H9 (cell line): ENCODE data around the gene AFAP1L1. TPM values are rescaled to one million over a fixed set of nuclear protein-coding genes. Genes with fewer than 3 reads are reported as not detected.

Source experiments
- DNase-seq: peaks from one replicate; pipeline ENCODE4 v3.0.0-alpha.2; 2017
- H2AFZ ChIP-seq: one replicate; pipeline ENCODE4 v1.6.1; 2013; ENCODE audit warnings: mild to moderate bottlenecking, low read length, control low read depth, moderate library complexity
- H2AK5ac ChIP-seq: 2 replicates; pipeline ENCODE4 v1.6.1; 2013; ENCODE audit warnings: low read length, control low read depth, mixed read lengths; ENCODE audit not compliant: insufficient read length
- H2BK120ac ChIP-seq: one replicate; pipeline ENCODE4 v1.6.1; 2013; ENCODE audit warnings: low read depth, mild to moderate bottlenecking, low read length, control low read depth, inconsistent platforms; ENCODE audit not compliant: poor library complexity, severe bottlenecking
- H2BK12ac ChIP-seq: 2 replicates; pipeline ENCODE4 v1.6.1; 2013; ENCODE audit warnings: low read length, control low read depth, mixed read lengths, low read depth; ENCODE audit not compliant: insufficient read length
- H2BK15ac ChIP-seq: 2 replicates; pipeline ENCODE4 v1.6.1; 2013; ENCODE audit warnings: low read depth, low read length, control low read depth
- H2BK20ac ChIP-seq: one replicate; pipeline ENCODE4 v1.6.1; 2013; ENCODE audit warnings: low read depth, mild to moderate bottlenecking, low read length, control low read depth, inconsistent platforms; ENCODE audit not compliant: poor library complexity, severe bottlenecking
- H2BK5ac ChIP-seq: 2 replicates; pipeline ENCODE4 v1.6.1; 2013; ENCODE audit warnings: low read length, control low read depth, mixed read lengths; ENCODE audit not compliant: insufficient read length
- H3K14ac ChIP-seq: 2 replicates; pipeline ENCODE4 v1.6.1; 2013; ENCODE audit warnings: low read length, control low read depth; ENCODE audit not compliant: insufficient read depth
- H3K18ac ChIP-seq: 2 replicates; pipeline ENCODE4 v1.6.1; 2013; ENCODE audit warnings: low read depth, mild to moderate bottlenecking, mixed read lengths, low read length, control low read depth; ENCODE audit not compliant: insufficient read length
- H3K23ac ChIP-seq: 2 replicates; pipeline ENCODE4 v1.6.1; 2013; ENCODE audit warnings: low read length, control low read depth, mixed read lengths, low read depth; ENCODE audit not compliant: insufficient read length
- H3K23me2 ChIP-seq: 2 replicates; pipeline ENCODE4 v1.6.1; 2013; ENCODE audit warnings: low read depth, mild to moderate bottlenecking, mixed read lengths, low read length, control low read depth; ENCODE audit not compliant: insufficient read length, poor library complexity, severe bottlenecking
- H3K27ac ChIP-seq: 2 replicates; pipeline ENCODE4 v1.5.1; 2013; ENCODE audit warnings: low read length, control low read depth, mixed read lengths, low read depth; ENCODE audit not compliant: insufficient read length
- H3K27me3 ChIP-seq: 2 replicates; pipeline ENCODE4 v1.6.1; 2013; ENCODE audit warnings: low read length, control low read depth, inconsistent platforms; ENCODE audit not compliant: insufficient read depth
- H3K4ac ChIP-seq: 2 replicates; pipeline ENCODE4 v1.6.1; 2013; ENCODE audit warnings: low read depth, mild to moderate bottlenecking, control low read depth, inconsistent platforms, low read length, moderate library complexity
- H3K4me1 ChIP-seq: 2 replicates; pipeline ENCODE4 v1.6.1; 2013; ENCODE audit warnings: low read length, control low read depth, inconsistent platforms; ENCODE audit not compliant: insufficient read depth
- H3K4me2 ChIP-seq: 2 replicates; pipeline ENCODE4 v1.6.1; 2013; ENCODE audit warnings: low read length, control low read depth, mixed read lengths; ENCODE audit not compliant: insufficient read length, insufficient read depth
- H3K56ac ChIP-seq: 2 replicates; pipeline ENCODE4 v1.6.1; 2013; ENCODE audit warnings: low read depth, mild to moderate bottlenecking, mixed read lengths, low read length, control low read depth; ENCODE audit not compliant: insufficient read length
- H3K79me1 ChIP-seq: 2 replicates; pipeline ENCODE4 v1.6.1; 2013; ENCODE audit warnings: low read depth, mild to moderate bottlenecking, moderate library complexity, low read length, control low read depth, inconsistent platforms; ENCODE audit not compliant: insufficient read depth, poor library complexity, severe bottlenecking
- H3K79me2 ChIP-seq: 2 replicates; pipeline ENCODE4 v1.6.1; 2013; ENCODE audit warnings: low read length, control low read depth, inconsistent platforms; ENCODE audit not compliant: insufficient read depth
- H3K9ac ChIP-seq: 2 replicates; pipeline ENCODE4 v1.6.1; 2013; ENCODE audit warnings: low read length, control low read depth, mixed read lengths; ENCODE audit not compliant: insufficient read length; ENCODE audit errors: extremely low read depth
- H3K9me3 ChIP-seq: one replicate; pipeline ENCODE4 v1.6.1; 2013; ENCODE audit warnings: low read depth, low read length, inconsistent platforms; ENCODE audit not compliant: control insufficient read depth
- H3T11ph ChIP-seq: one replicate; pipeline ENCODE4 v1.6.1; 2013; ENCODE audit warnings: mild to moderate bottlenecking, low read length, control low read depth, inconsistent platforms
- H4K20me1 ChIP-seq: one replicate; pipeline ENCODE4 v1.6.1; 2013; ENCODE audit not compliant: control insufficient read depth, insufficient read length, insufficient read depth
- H4K5ac ChIP-seq: 2 replicates; pipeline ENCODE4 v1.6.1; 2013; ENCODE audit warnings: low read depth, mild to moderate bottlenecking, mixed read lengths, low read length, control low read depth; ENCODE audit not compliant: insufficient read length
- H4K8ac ChIP-seq: replicated peaks from 2 replicates; pipeline ENCODE4 v1.6.1; 2013; ENCODE audit warnings: low read length, control low read depth, mixed read lengths, low read depth; ENCODE audit not compliant: insufficient read length
- H4K91ac ChIP-seq: 2 replicates; pipeline ENCODE4 v1.6.1; 2013; ENCODE audit warnings: low read depth, mild to moderate bottlenecking, moderate library complexity, mixed read lengths, low read length, control low read depth; ENCODE audit not compliant: insufficient read length
- H3K27ac Mint-ChIP-seq, 3 experiments: 2 replicates in 2 of 3; 3 replicates in 1 of 3; pipeline ENCODE4 v1.8.0; 2020 to 2021; ENCODE audit warnings: mixed read lengths in 3 of 3, mild to moderate bottlenecking in 1 of 3, moderate library complexity in 1 of 3
- H3K27me3 Mint-ChIP-seq: 2 replicates; pipeline ENCODE4 v1.8.0; 2021; ENCODE audit warnings: low read depth, mild to moderate bottlenecking, moderate library complexity, mixed read lengths
- H3K36me3 Mint-ChIP-seq, 3 experiments: 2 replicates in 2 of 3; 3 replicates in 1 of 3; pipeline ENCODE4 v1.8.0; 2020 to 2021; ENCODE audit warnings: low read depth in 3 of 3, mixed read lengths in 3 of 3; ENCODE audit not compliant: insufficient read depth in 1 of 3
- H3K4me1 Mint-ChIP-seq, 2 experiments: 2 replicates each; pipeline ENCODE4 v1.8.0; 2020; ENCODE audit warnings: mixed read lengths in 2 of 2
- H3K4me3 Mint-ChIP-seq, 2 experiments: 2 replicates in 1 of 2; 3 replicates in 1 of 2; pipeline ENCODE4 v1.8.0; 2020 to 2021; ENCODE audit warnings: mild to moderate bottlenecking in 2 of 2, mixed read lengths in 2 of 2, moderate library complexity in 1 of 2
- H3K9me3 Mint-ChIP-seq, 2 experiments: 2 replicates in 1 of 2; 3 replicates in 1 of 2; pipeline ENCODE4 v1.8.0; 2020; ENCODE audit warnings: mild to moderate bottlenecking in 2 of 2, mixed read lengths in 2 of 2, moderate library complexity in 1 of 2
- WGBS: extraction: QIAGEN DNeasy Blood & Tissue Kit; methylation state at CpG from one replicate; pipeline ENCODE4 v1.1.7; 2013; ENCODE audit warnings: missing lambda C conversion rate, low lambda C conversion rate, mixed read lengths; ENCODE audit not compliant: insufficient read length; ENCODE audit errors: extremely low coverage; 5-methylcytosine and 5-hydroxymethylcytosine counted together
- total RNA-seq: library from RNA; stranded (reverse); gene quantifications from 2 replicates; pipeline ENCODE4 v1.2.1, GENCODE V29; 2021
- TF ChIP-seq, protein P1 (sequence below): fragments of 200-600 bp; sonication (generic); conservative IDR thresholded peaks from 3 replicates; pipeline ENCODE4 v1.8.0; 2021; ENCODE audit warnings: antibody characterized with exemption, mild to moderate bottlenecking

Gene AFAP1L1
- total RNA-seq, 1 experiment from 2014 or later: 1.8 TPM

DNA sequence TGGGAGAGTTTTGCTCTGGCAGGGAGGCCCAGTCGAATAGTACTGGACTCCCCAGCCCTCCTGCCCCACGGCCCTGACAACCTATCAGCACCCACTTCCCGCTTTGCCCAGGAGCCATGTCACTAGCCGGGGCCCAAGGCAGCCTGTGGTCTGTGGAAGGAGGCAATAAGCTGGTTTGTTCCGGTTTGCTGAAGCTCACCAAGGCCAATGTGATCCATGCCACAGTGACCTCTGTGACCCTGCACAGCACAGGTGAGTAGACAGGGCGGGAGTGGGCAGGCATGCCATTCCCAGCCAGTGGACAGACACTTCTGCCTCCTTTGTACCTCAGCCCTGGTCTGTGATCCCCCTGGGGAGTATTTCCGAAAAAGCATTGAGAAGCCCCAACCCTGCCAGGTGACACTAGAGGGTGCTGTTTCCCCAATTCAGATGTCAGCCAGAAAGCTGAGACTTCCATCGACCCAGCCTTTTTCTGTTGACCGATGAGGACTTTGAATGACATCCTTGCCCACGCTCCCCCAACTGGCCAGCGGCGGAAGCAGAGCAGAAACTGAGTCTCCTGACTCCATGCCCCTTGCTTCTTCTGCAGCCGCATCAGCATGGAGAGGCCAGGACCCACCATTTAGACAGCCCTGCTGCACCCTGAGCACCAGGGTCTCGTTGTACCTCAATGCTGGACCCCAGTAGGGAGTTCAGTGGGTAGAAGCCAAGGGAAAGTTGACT, 95.8 kb downstream of the AFAP1L1 start:
- H4K20me1 ChIP-seq: no peaks in the 10 kb centered on the region
- H2BK12ac ChIP-seq: no peak overlapping the region
- WGBS: no CpG with 5 or more reads among the region's 14 CpGs
- no peaks in the 10 kb centered on the region for H3K27me3 ChIP-seq
- H2AK5ac ChIP-seq: no peak overlapping the region
- no peaks in the 10 kb centered on the region for H3K79me1 ChIP-seq
- H2BK120ac ChIP-seq: no peak overlapping the region
- no peak overlapping the region for H3K18ac ChIP-seq
- no peaks in the 10 kb centered on the region for H3K4me1 ChIP-seq
- H4K5ac ChIP-seq: no peak overlapping the region
- no peak overlapping the region for H3K4me3 Mint-ChIP-seq
- no peak overlapping the region for H2BK20ac ChIP-seq
- H3K9me3 ChIP-seq: no peaks in the 10 kb centered on the region
- no peak overlapping the region for H3T11ph ChIP-seq
- H3K23ac ChIP-seq: no peak overlapping the region
- H3K23me2 ChIP-seq: no peaks in the 10 kb centered on the region
- no peaks in the 10 kb centered on the region for H3K79me2 ChIP-seq
- no peak overlapping the region for H3K27ac ChIP-seq
- no peak overlapping the region for H3K4me2 ChIP-seq
- no peak overlapping the region for H4K91ac ChIP-seq
- H3K4me1 Mint-ChIP-seq: peaks cover 13 to 17% of the 10 kb centered on the region in 2 experiments
- no peak overlapping the region; a peak in 1 of 7 replicates for H3K27ac Mint-ChIP-seq
- TF ChIP-seq, protein P1, sequence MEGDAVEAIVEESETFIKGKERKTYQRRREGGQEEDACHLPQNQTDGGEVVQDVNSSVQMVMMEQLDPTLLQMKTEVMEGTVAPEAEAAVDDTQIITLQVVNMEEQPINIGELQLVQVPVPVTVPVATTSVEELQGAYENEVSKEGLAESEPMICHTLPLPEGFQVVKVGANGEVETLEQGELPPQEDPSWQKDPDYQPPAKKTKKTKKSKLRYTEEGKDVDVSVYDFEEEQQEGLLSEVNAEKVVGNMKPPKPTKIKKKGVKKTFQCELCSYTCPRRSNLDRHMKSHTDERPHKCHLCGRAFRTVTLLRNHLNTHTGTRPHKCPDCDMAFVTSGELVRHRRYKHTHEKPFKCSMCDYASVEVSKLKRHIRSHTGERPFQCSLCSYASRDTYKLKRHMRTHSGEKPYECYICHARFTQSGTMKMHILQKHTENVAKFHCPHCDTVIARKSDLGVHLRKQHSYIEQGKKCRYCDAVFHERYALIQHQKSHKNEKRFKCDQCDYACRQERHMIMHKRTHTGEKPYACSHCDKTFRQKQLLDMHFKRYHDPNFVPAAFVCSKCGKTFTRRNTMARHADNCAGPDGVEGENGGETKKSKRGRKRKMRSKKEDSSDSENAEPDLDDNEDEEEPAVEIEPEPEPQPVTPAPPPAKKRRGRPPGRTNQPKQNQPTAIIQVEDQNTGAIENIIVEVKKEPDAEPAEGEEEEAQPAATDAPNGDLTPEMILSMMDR: peak; percentile 94
- no peak overlapping the region for H3K14ac ChIP-seq
- no peak overlapping the region for H2BK5ac ChIP-seq
- peak; percentile 88 for DNase-seq
- H3K27me3 Mint-ChIP-seq: no peaks in the 10 kb centered on the region
- no peak overlapping the region for H3K56ac ChIP-seq
- H3K9ac ChIP-seq: no peak overlapping the region
- H3K36me3 Mint-ChIP-seq: peaks cover 0 to 25% (median 3%) of the 10 kb centered on the region in 3 experiments; a peak in 5 of 7 replicates
- H2AFZ ChIP-seq: no peak overlapping the region
- no peaks in the 10 kb centered on the region for H3K9me3 Mint-ChIP-seq
- no peak overlapping the region for H2BK15ac ChIP-seq
- H4K8ac ChIP-seq: no peak overlapping the region
- no peak overlapping the region for H3K4ac ChIP-seq
